NCI-H1105 (cell line): ENCODE measurements around the gene KRT36.
A peak's percentile ranks its signal among the peaks of the same experiment; 100 is the strongest.

Experiments
- DNase-seq: peaks from one replicate; lab custom pipeline; 2025; lab: John Stamatoyannopoulos, UW

The KRT36 gene

GRCh38 chr17:41521574-41522261, 32.0 kb upstream of the KRT36 start:
- DNase-seq = no peak

- peak; percentile 96 for DNase-seq
These were observed 31.3 kb upstream of the KRT36 start for GRCh38 chr17:41520821-41521521.

GRCh38 chr17:41519501-41520224, 30.0 kb upstream of the KRT36 start:
- DNase-seq = peak; percentile 89

- DNase-seq = peak; percentile 43
These were observed 29.2 kb upstream of the KRT36 start, which contains the start of gene KRT15 for GRCh38 chr17:41518789-41519449. Gene KRT15 (minus strand): TSS chr17:41518890. CDS start chr17:41518827, 63 bp downstream.

- DNase-seq = no peak
These were observed 28.3 kb upstream of the KRT36 start for GRCh38 chr17:41518031-41518430.

GRCh38 chr17:41516830-41517283, 27.1 kb upstream of the KRT36 start:
- no peak for DNase-seq

GRCh38 chr17:41516147-41516829, 26.6 kb upstream of the KRT36 start:
- DNase-seq = no peak

GRCh38 chr17:41513168-41513547, 23.4 kb upstream of the KRT36 start:
- peak; percentile 48 for DNase-seq

- DNase-seq = no peak
These were observed 22.9 kb upstream of the KRT36 start for GRCh38 chr17:41512546-41513167.

GRCh38 chr17:41511716-41512115, 22.0 kb upstream of the KRT36 start:
- no peak for DNase-seq

GRCh38 chr17:41511116-41511515, 21.4 kb upstream of the KRT36 start:
- DNase-seq = no peak

- DNase-seq = no peak
These were observed 20.7 kb upstream of the KRT36 start for GRCh38 chr17:41510251-41511065.

- DNase-seq = no peak
These were observed 17.7 kb upstream of the KRT36 start for GRCh38 chr17:41507315-41507880.

- DNase-seq = no peak
These were observed 16.4 kb upstream of the KRT36 start for GRCh38 chr17:41505809-41506767.

- no peak for DNase-seq
These were observed 15.5 kb upstream of the KRT36 start, which contains the start of gene KRT13 for GRCh38 chr17:41505007-41505808. Gene KRT13 (minus strand): TSS chr17:41505612. CDS start chr17:41505550, 62 bp downstream.

GRCh38 chr17:41504246-41504977, 14.7 kb upstream of the KRT36 start:
- no peak for DNase-seq

GRCh38 chr17:41503202-41503601, 13.5 kb upstream of the KRT36 start:
- DNase-seq = no peak
